ENCODE measurements around the gene PIEZO2. TPM values are rescaled to one million over a fixed set of nuclear protein-coding genes. Genes with fewer than 3 reads are reported as not detected.

The PIEZO2 gene
- total RNA-seq, 4 donors from 2014 or later = 0.64 to 1.8 (median 1.6) TPM

- Histone ChIP-seq H3K9me3 (no peaks in the 10 kb centered on the region), H3K4me1 (no peaks in the 10 kb centered on the region), H3K36me3 (no peaks in the 10 kb centered on the region), H3K4me3 (no peak overlapping the region), H3K27me3 (no peaks in the 10 kb centered on the region), H3K27ac (no peak overlapping the region)
- ATAC-seq = no peak
- TF ChIP-seq POLR2AphosphoS5 (IDR thresholded peaks at IDR 0.05) = no peak
- TF ChIP-seq POLR2A (IDR thresholded peaks at IDR 0.05) = no peak
- no peak for TF ChIP-seq CTCF (IDR thresholded peaks at IDR 0.05)
- no peak for TF ChIP-seq EP300 (IDR thresholded peaks at IDR 0.05)
- WGBS, 2 donors (ENCODE audit: low coverage in 1 of 2) = 46 to 60% methylated on average over 2 of the region's 2 CpGs
These were observed 34.7 kb downstream of the PIEZO2 start for GRCh38 chr18:11114653-11115052.

- TF ChIP-seq EP300 (IDR thresholded peaks at IDR 0.05) = no peak
- TF ChIP-seq CTCF (IDR thresholded peaks at IDR 0.05) = no peak
- no peak for TF ChIP-seq POLR2A (IDR thresholded peaks at IDR 0.05)
- TF ChIP-seq POLR2AphosphoS5 (IDR thresholded peaks at IDR 0.05) = no peak
- WGBS, 2 donors (ENCODE audit: low coverage in 1 of 2) = 56 to 67% methylated on average over 2 of the region's 2 CpGs
- Histone ChIP-seq H3K27me3 (no peaks in the 10 kb centered on the region), H3K4me3 (no peak overlapping the region), H3K9me3 (no peaks in the 10 kb centered on the region), H3K4me1 (no peaks in the 10 kb centered on the region), H3K27ac (no peak overlapping the region), H3K36me3 (no peaks in the 10 kb centered on the region)
- no peak for ATAC-seq
These were observed 35.4 kb downstream of the PIEZO2 start for GRCh38 chr18:11113937-11114336.

GRCh38 chr18:11113046-11113548 is 36.3 kb downstream of the PIEZO2 start:
- no peak for TF ChIP-seq CTCF (IDR thresholded peaks at IDR 0.05)
- TF ChIP-seq POLR2A (IDR thresholded peaks at IDR 0.05) = no peak
- no peak for TF ChIP-seq EP300 (IDR thresholded peaks at IDR 0.05)
- TF ChIP-seq POLR2AphosphoS5 (IDR thresholded peaks at IDR 0.05) = no peak
- no peak for ATAC-seq

GRCh38 chr18:11112286-11112685 is 37.1 kb downstream of the PIEZO2 start:
- Histone ChIP-seq H3K9me3 (no peaks in the 10 kb centered on the region), H3K36me3 (no peaks in the 10 kb centered on the region), H3K27me3 (no peaks in the 10 kb centered on the region), H3K27ac (no peak overlapping the region), H3K4me1 (no peaks in the 10 kb centered on the region), H3K4me3 (no peak overlapping the region)
- TF ChIP-seq POLR2A (IDR thresholded peaks at IDR 0.05) = no peak
- no peak for TF ChIP-seq EP300 (IDR thresholded peaks at IDR 0.05)
- TF ChIP-seq CTCF (IDR thresholded peaks at IDR 0.05) = no peak
- no peak for TF ChIP-seq POLR2AphosphoS5 (IDR thresholded peaks at IDR 0.05)
- 87 to 94% methylated on average over 3 of the region's 3 CpGs for WGBS, 2 donors (ENCODE audit: low coverage in 1 of 2)
- ATAC-seq = no peak

More at GRCh38 chr18:11113046-11113548, 36.3 kb downstream of the PIEZO2 start:
- Histone ChIP-seq H3K27me3 (no peaks in the 10 kb centered on the region), H3K9me3 (no peaks in the 10 kb centered on the region), H3K4me3 (no peak overlapping the region), H3K36me3 (no peaks in the 10 kb centered on the region), H3K4me1 (no peaks in the 10 kb centered on the region), H3K27ac (no peak overlapping the region)
- WGBS, 2 donors (ENCODE audit: low coverage in 1 of 2) = 94 to 100% methylated on average over 4 of the region's 4 CpGs

GRCh38 chr18:11110509-11110908 is 38.9 kb downstream of the PIEZO2 start:
- no peak overlapping the region for H3K4me3 ChIP-seq
- no peaks in the 10 kb centered on the region for H3K36me3 ChIP-seq
- TF ChIP-seq POLR2AphosphoS5 (IDR thresholded peaks at IDR 0.05) (no peak), CTCF (IDR thresholded peaks at IDR 0.05) (no peak), POLR2A (IDR thresholded peaks at IDR 0.05) (no peak), EP300 (IDR thresholded peaks at IDR 0.05) (no peak)
- peak; percentile 36 for ATAC-seq
- no peaks in the 10 kb centered on the region for H3K27me3 ChIP-seq
- no peak overlapping the region for H3K27ac ChIP-seq
- H3K9me3 ChIP-seq = no peaks in the 10 kb centered on the region
- WGBS, 2 donors (ENCODE audit: low coverage in 1 of 2) = no CpG with 5 or more reads among the region's 16 CpGs
- no peaks in the 10 kb centered on the region for H3K4me1 ChIP-seq

Data from gastroesophageal sphincter (tissue), 4 donors.